Karpas-422 (cell line): ENCODE results near the gene ITPR1. TPM values are rescaled to one million over a fixed set of nuclear protein-coding genes. Genes with fewer than 3 reads are reported as not detected.

Experiments
- DNase-seq: peaks from one replicate; pipeline ENCODE4 v3.0.0-alpha.2; 2015
- H2AFZ ChIP-seq: fragments of 200-600 bp; sonication (generic); 2 replicates; pipeline ENCODE4 v1.6.1; 2014; ENCODE audit warnings: antibody characterized with exemption, low read length, mixed read lengths
- H3K27ac ChIP-seq: fragments of 200-600 bp; sonication (generic); 2 replicates; pipeline ENCODE4 v1.5.1; 2014; ENCODE audit warnings: mild to moderate bottlenecking, low read length, moderate library complexity
- H3K27me3 ChIP-seq: fragments of 200-600 bp; sonication (generic); 2 replicates; pipeline ENCODE4 v1.6.1; 2014; ENCODE audit warnings: low read length, mixed read lengths
- H3K36me3 ChIP-seq: fragments of 200-600 bp; sonication (generic); 2 replicates; pipeline ENCODE4 v1.6.1; 2014; ENCODE audit warnings: low read length, mixed read lengths; ENCODE audit not compliant: insufficient read depth
- H3K4me1 ChIP-seq: fragments of 200-600 bp; sonication (generic); 2 replicates; pipeline ENCODE4 v1.6.1; 2014; ENCODE audit warnings: mild to moderate bottlenecking, low read length, mixed read lengths
- H3K4me2 ChIP-seq: fragments of 200-600 bp; sonication (generic); 2 replicates; pipeline ENCODE4 v1.6.1; 2014; ENCODE audit warnings: low read length, low read depth, mild to moderate bottlenecking; ENCODE audit not compliant: poor library complexity, severe bottlenecking
- H3K4me3 ChIP-seq: fragments of 200-600 bp; sonication (generic); 2 replicates; pipeline ENCODE4 v1.5.1; 2014; ENCODE audit warnings: mild to moderate bottlenecking, antibody characterized with exemption, low read length, mixed read lengths
- H3K79me2 ChIP-seq: fragments of 200-600 bp; sonication (generic); 2 replicates; pipeline ENCODE4 v1.6.1; 2014; ENCODE audit warnings: mild to moderate bottlenecking, low read length, mixed read lengths
- H3K9ac ChIP-seq: fragments of 200-600 bp; sonication (generic); 2 replicates; pipeline ENCODE4 v1.6.0; 2014; ENCODE audit warnings: low read length
- H3K9me2 ChIP-seq: fragments of 200-600 bp; sonication (generic), shearing (Covaris generic); replicated peaks from 2 replicates; pipeline ENCODE4 v1.6.0; 2014; ENCODE audit warnings: mild to moderate bottlenecking, low read length, moderate library complexity; ENCODE audit not compliant: insufficient read depth
- H3K9me3 ChIP-seq: fragments of 300-700, 200-600 bp; sonication (generic); 2 replicates; pipeline ENCODE4 v1.6.1; 2014; ENCODE audit warnings: low read length, mixed read lengths
- H4K20me1 ChIP-seq: fragments of 200-600 bp; sonication (generic); 2 replicates; pipeline ENCODE4 v1.6.1; 2014; ENCODE audit warnings: mild to moderate bottlenecking, antibody characterized with exemption, low read length, low read depth; ENCODE audit not compliant: insufficient read depth
- total RNA-seq: library from RNA; depleted of rRNA; stranded (reverse); fragments of >200 nt; shearing (Covaris generic); gene quantifications from 2 replicates; pipeline ENCODE4 v1.2.3, GENCODE V29; 2014; ENCODE audit warnings: low replicate concordance

The ITPR1 gene
- total RNA-seq, 1 experiment from 2014 or later = 18.2 TPM

GRCh38 chr3:4551794-4552442 lies 58.8 kb downstream of the ITPR1 start:
- Histone ChIP-seq H3K4me3 (no peak overlapping the region), H3K27me3 (no peaks in the 10 kb centered on the region), H3K4me1 (no peaks in the 10 kb centered on the region), H3K79me2 (no peaks in the 10 kb centered on the region), H3K27ac (no peak overlapping the region), H3K36me3 (no peaks in the 10 kb centered on the region), H3K9me3 (no peaks in the 10 kb centered on the region), H4K20me1 (no peaks in the 10 kb centered on the region), H3K9me2 (no peaks in the 10 kb centered on the region), H3K9ac (no peak overlapping the region), H3K4me2 (no peak overlapping the region), H2AFZ (no peak overlapping the region)
- DNase-seq = no peak

- H3K4me3 ChIP-seq = no peak overlapping the region
- H3K36me3 ChIP-seq = no peaks in the 10 kb centered on the region
- H3K79me2 ChIP-seq = no peaks in the 10 kb centered on the region
- H3K27ac ChIP-seq = no peak overlapping the region
- no peaks in the 10 kb centered on the region for H4K20me1 ChIP-seq
- no peak overlapping the region for H3K4me2 ChIP-seq
- H3K4me1 ChIP-seq = no peaks in the 10 kb centered on the region
- no peaks in the 10 kb centered on the region for H3K9me2 ChIP-seq
- H3K27me3 ChIP-seq = no peaks in the 10 kb centered on the region
- no peak for DNase-seq
- no peak overlapping the region for H2AFZ ChIP-seq
- H3K9me3 ChIP-seq = no peaks in the 10 kb centered on the region
- no peak overlapping the region for H3K9ac ChIP-seq
These were observed 59.7 kb downstream of the ITPR1 start for GRCh38 chr3:4552811-4553210.

- H3K27me3 ChIP-seq = no peaks in the 10 kb centered on the region
- H3K4me2 ChIP-seq = no peak overlapping the region
- H3K27ac ChIP-seq = no peak overlapping the region
- H3K9me3 ChIP-seq = no peaks in the 10 kb centered on the region
- H3K36me3 ChIP-seq = no peaks in the 10 kb centered on the region
- no peaks in the 10 kb centered on the region for H3K79me2 ChIP-seq
- H3K4me3 ChIP-seq = no peak overlapping the region
- peaks cover 5% of the 10 kb centered on the region; the same call in 1 of the 2 replicates for H4K20me1 ChIP-seq
- H3K9ac ChIP-seq = no peak overlapping the region
- no peaks in the 10 kb centered on the region for H3K4me1 ChIP-seq
- H2AFZ ChIP-seq = no peak overlapping the region
- H3K9me2 ChIP-seq = no peaks in the 10 kb centered on the region
- no peak for DNase-seq
These were observed 68.5 kb downstream of the ITPR1 start for GRCh38 chr3:4561661-4562060.

- Histone ChIP-seq H3K4me1 (no peaks in the 10 kb centered on the region), H3K36me3 (no peaks in the 10 kb centered on the region), H3K27ac (no peak overlapping the region), H2AFZ (no peak overlapping the region), H3K9me2 (no peaks in the 10 kb centered on the region), H4K20me1 (peaks cover 5% of the 10 kb centered on the region; the same call in 1 of the 2 replicates), H3K9ac (no peak overlapping the region), H3K79me2 (no peaks in the 10 kb centered on the region), H3K4me3 (no peak overlapping the region), H3K4me2 (no peak overlapping the region), H3K9me3 (no peaks in the 10 kb centered on the region), H3K27me3 (no peaks in the 10 kb centered on the region)
- DNase-seq = no peak
These were observed 69.4 kb downstream of the ITPR1 start for GRCh38 chr3:4562595-4562994.

GRCh38 chr3:4564270-4564669 lies 71.1 kb downstream of the ITPR1 start:
- Histone ChIP-seq H3K27me3 (no peaks in the 10 kb centered on the region), H3K9ac (no peak overlapping the region), H3K4me1 (no peaks in the 10 kb centered on the region), H3K9me3 (no peaks in the 10 kb centered on the region), H3K27ac (no peak overlapping the region), H3K4me2 (no peak overlapping the region), H3K4me3 (no peak overlapping the region), H4K20me1 (peaks cover 5% of the 10 kb centered on the region; the same call in 1 of the 2 replicates), H3K9me2 (no peaks in the 10 kb centered on the region), H3K36me3 (no peaks in the 10 kb centered on the region), H2AFZ (no peak overlapping the region), H3K79me2 (no peaks in the 10 kb centered on the region)
- no peak for DNase-seq

GRCh38 chr3:4564928-4565586 lies 71.9 kb downstream of the ITPR1 start:
- H3K79me2 ChIP-seq = no peaks in the 10 kb centered on the region
- H4K20me1 ChIP-seq = peaks cover 5% of the 10 kb centered on the region; the same call in 1 of the 2 replicates
- H3K9me3 ChIP-seq = no peaks in the 10 kb centered on the region
- no peak overlapping the region for H3K4me2 ChIP-seq
- no peak overlapping the region for H2AFZ ChIP-seq
- no peak overlapping the region for H3K27ac ChIP-seq
- H3K27me3 ChIP-seq = no peaks in the 10 kb centered on the region
- no peaks in the 10 kb centered on the region for H3K36me3 ChIP-seq
- no peak for DNase-seq
- no peaks in the 10 kb centered on the region for H3K4me1 ChIP-seq
- no peaks in the 10 kb centered on the region for H3K9me2 ChIP-seq
- H3K4me3 ChIP-seq = no peak overlapping the region
- no peak overlapping the region for H3K9ac ChIP-seq

GRCh38 chr3:4565809-4566501 lies 72.8 kb downstream of the ITPR1 start:
- DNase-seq = no peak
- H3K4me2 ChIP-seq = no peak overlapping the region
- H3K36me3 ChIP-seq = no peaks in the 10 kb centered on the region

GRCh38 chr3:4568841-4569240 lies 75.7 kb downstream of the ITPR1 start:
- Histone ChIP-seq H3K9ac (no peak overlapping the region), H3K79me2 (no peaks in the 10 kb centered on the region), H3K27ac (no peak overlapping the region), H3K9me3 (no peaks in the 10 kb centered on the region), H3K27me3 (no peaks in the 10 kb centered on the region), H3K36me3 (no peaks in the 10 kb centered on the region), H3K9me2 (no peaks in the 10 kb centered on the region), H3K4me2 (no peak overlapping the region), H3K4me1 (no peaks in the 10 kb centered on the region), H4K20me1 (peaks cover 5% of the 10 kb centered on the region; the same call in 1 of the 2 replicates), H3K4me3 (no peak overlapping the region), H2AFZ (no peak overlapping the region)
- no peak for DNase-seq

More at GRCh38 chr3:4565809-4566501, 72.8 kb downstream of the ITPR1 start:
- Histone ChIP-seq H4K20me1 (peaks cover 5% of the 10 kb centered on the region; the same call in 1 of the 2 replicates), H2AFZ (no peak overlapping the region), H3K27me3 (no peaks in the 10 kb centered on the region), H3K4me1 (no peaks in the 10 kb centered on the region), H3K9me3 (no peaks in the 10 kb centered on the region), H3K9ac (no peak overlapping the region), H3K9me2 (no peaks in the 10 kb centered on the region), H3K79me2 (no peaks in the 10 kb centered on the region), H3K4me3 (no peak overlapping the region), H3K27ac (no peak overlapping the region)
